Breast epithelium (tissue), 4 donors: ENCODE measurements around the gene MYBPC1. TPM values are rescaled to one million over a fixed set of nuclear protein-coding genes. Genes with fewer than 3 reads are reported as not detected.
"Not testable (repeated sequence)": the region's sequence is repeated elsewhere in the genome, so short reads cannot be mapped to it uniquely, and the experiment has no call there.

Experiments used
- DNase-seq, 2 donors: peaks; one replicate each; pipeline ENCODE4 v3.0.0-alpha.2; 2019; ENCODE audit warnings: low spot score in 2 of 2
- H3K27ac ChIP-seq, 2 donors: fragments of 200-600 bp; sonication (generic) in 1 of 2; one replicate each; pipeline ENCODE4 v1.5.1; 2016 to 2019; ENCODE audit warnings: mild to moderate bottlenecking in 1 of 2
- H3K27me3 ChIP-seq, 2 donors: fragments of 200-600 bp; sonication (generic) in 1 of 2; one replicate each; pipeline versions ENCODE4 v1.5.1 to v1.6.0; 2017 to 2019; ENCODE audit warnings: control low read depth in 1 of 2, mild to moderate bottlenecking in 1 of 2
- H3K36me3 ChIP-seq: fragments of 200-600 bp; one replicate; pipeline ENCODE4 v1.5.1; 2019
- H3K4me1 ChIP-seq, 2 donors: fragments of 200-600 bp; sonication (generic); one replicate each; pipeline ENCODE4 v1.5.1; 2016 to 2019; ENCODE audit warnings: control low read depth in 1 of 2
- H3K4me3 ChIP-seq, 3 donors: fragments of 200-600 bp; sonication (generic); 1 replicate in 2 of 3; 2 replicates in 1 of 3; pipeline ENCODE4 v1.5.1; 2016 to 2019; ENCODE audit warnings: mild to moderate bottlenecking in 3 of 3, moderate library complexity in 2 of 3
- H3K9me3 ChIP-seq, 2 donors: fragments of 200-600 bp; sonication (generic) in 1 of 2; one replicate each; pipeline ENCODE4 v1.5.1; 2016 to 2019; ENCODE audit warnings: control low read depth in 1 of 2
- CTCF ChIP-seq, 3 donors: fragments of 450-650 bp; IDR thresholded peaks; one replicate each; pipeline ENCODE4 v1.5.1; 2016 to 2017; ENCODE audit warnings: antibody characterized with exemption in 3 of 3, mild to moderate bottlenecking in 3 of 3, moderate library complexity in 3 of 3
- POLR2A ChIP-seq: fragments of 450-650 bp; IDR thresholded peaks from one replicate; pipeline ENCODE4 v1.6.1; 2016; ENCODE audit warnings: antibody characterized with exemption, mild to moderate bottlenecking, moderate library complexity
- POLR2AphosphoS5 ChIP-seq, 3 donors: sonication (generic); formaldehyde crosslinking; IDR thresholded peaks; one replicate each; pipeline ENCODE4 v1.6.1; 2017; ENCODE audit warnings: antibody characterized with exemption in 3 of 3
- intact Hi-C: fragments of 100-400 bp; cut with DNase I; formaldehyde crosslinking; loops from one replicate; pipeline ENCODE4 v1.15.1; 2023; ENCODE audit warnings: low total_unique reads
- total RNA-seq, 3 donors: library from RNA; depleted of rRNA; stranded (reverse); fragments of >200 nt; gene quantifications; one replicate each; pipeline ENCODE4 v1.1.0, GENCODE V29; 2016

MYBPC1 gene
- total RNA-seq: 100 to 1,000 TPM in 1 of 3 donors, 10 to 100 TPM in 1, under 1 TPM in 1; 0.64 to 395 (median 92.2) TPM

- DNase-seq: no peak
- Histone ChIP-seq H3K27me3 (no peaks in the 10 kb centered on the region), H3K4me3 (peak within 1 kb of the TSS in 1 of 3 donors; percentile 17), H3K36me3 (no peaks in the 10 kb centered on the region), H3K9me3 (no peaks in the 10 kb centered on the region), H3K4me1 (no peaks in the 10 kb centered on the region), H3K27ac (no peak within 1 kb of the TSS)
- intact Hi-C loops: no loop called here
- TF ChIP-seq POLR2A (no peak), POLR2AphosphoS5 (IDR thresholded peaks at IDR 0.05) (no peak), CTCF (IDR thresholded peaks at IDR 0.05) (no peak)
Observed at GRCh38 chr12:101594700-101595099, at the start of gene MYBPC1. Gene MYBPC1 (plus strand): TSS chr12:101594971. CDS start chr12:101595071, 100 bp downstream.

GRCh38 chr12:101551362-101552114 lies 43.2 kb upstream of the MYBPC1 start:
- DNase-seq: no peak
- TF ChIP-seq POLR2AphosphoS5 (IDR thresholded peaks at IDR 0.05): no peak
- TF ChIP-seq POLR2A: no peak
- TF ChIP-seq CTCF (IDR thresholded peaks at IDR 0.05): no peak
- H3K27me3 ChIP-seq: no peaks in the 10 kb centered on the region
- no peaks in the 10 kb centered on the region for H3K36me3 ChIP-seq
- H3K4me1 ChIP-seq: no peaks in the 10 kb centered on the region
- no peak overlapping the region for H3K4me3 ChIP-seq
- H3K9me3 ChIP-seq: peaks cover 0 to 6% of the 10 kb centered on the region in 2 donors
- intact Hi-C loops: no loop called here
- H3K27ac ChIP-seq: no peak overlapping the region

DNA sequence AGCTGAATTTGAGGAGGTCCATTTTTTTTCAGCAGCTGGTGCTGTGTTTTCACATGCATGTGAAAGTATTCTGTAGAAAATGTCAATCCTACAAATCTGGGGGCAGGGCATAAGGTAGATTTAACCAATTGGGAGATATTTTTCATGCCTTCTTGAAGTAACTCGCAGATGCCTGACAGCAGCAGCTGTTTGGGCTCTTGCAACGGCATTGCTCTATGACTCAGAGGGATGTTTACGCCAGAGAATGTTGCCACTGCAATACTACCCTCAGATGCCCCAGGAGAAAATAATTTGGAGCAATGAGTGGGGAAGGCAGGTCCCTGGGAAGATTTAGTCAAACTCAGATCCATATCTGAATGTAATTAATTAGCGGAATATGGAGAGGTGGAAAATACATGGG lies 42.5 kb upstream of the MYBPC1 start:
- TF ChIP-seq CTCF (IDR thresholded peaks at IDR 0.05): no peak
- no peak for TF ChIP-seq POLR2AphosphoS5 (IDR thresholded peaks at IDR 0.05)
- TF ChIP-seq POLR2A: no peak
- H3K9me3 ChIP-seq: peaks cover 0 to 6% of the 10 kb centered on the region in 2 donors
- H3K4me3 ChIP-seq: no peak overlapping the region
- no peak overlapping the region for H3K27ac ChIP-seq
- DNase-seq: no peak
- H3K27me3 ChIP-seq: no peaks in the 10 kb centered on the region
- H3K36me3 ChIP-seq: no peaks in the 10 kb centered on the region
- H3K4me1 ChIP-seq: no peaks in the 10 kb centered on the region
- intact Hi-C loops: no loop called here

- intact Hi-C loops: no loop called here
- no peaks in the 10 kb centered on the region for H3K9me3 ChIP-seq
Observed at GRCh38 chr12:101557094-101557493, 37.7 kb upstream of the MYBPC1 start.

DNA sequence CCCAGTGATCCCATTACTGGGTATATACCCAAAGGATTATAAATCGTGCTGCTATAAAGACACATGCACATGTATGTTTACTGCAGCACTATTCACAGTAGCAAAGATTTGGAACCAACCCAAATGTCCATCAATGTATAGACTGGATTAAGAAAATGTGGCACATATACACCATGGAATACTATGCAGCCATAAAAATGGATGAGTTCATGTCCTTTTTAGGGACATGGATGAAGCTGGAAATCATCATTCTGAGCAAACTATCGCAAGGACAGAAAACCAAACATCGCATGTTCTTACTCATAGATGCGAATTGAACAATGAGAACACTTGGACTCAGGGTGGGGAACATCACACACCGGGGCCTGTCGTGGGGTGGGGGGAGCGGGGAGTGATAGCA lies 36.0 kb upstream of the MYBPC1 start:
- H3K4me1 ChIP-seq, H3K27ac ChIP-seq, H3K9me3 ChIP-seq, H3K4me3 ChIP-seq, H3K27me3 ChIP-seq, intact Hi-C loops, DNase-seq, H3K36me3 ChIP-seq: not testable (repeated sequence)

More at GRCh38 chr12:101557094-101557493, 37.7 kb upstream of the MYBPC1 start:
- no peak for TF ChIP-seq POLR2AphosphoS5 (IDR thresholded peaks at IDR 0.05)
- no peak for TF ChIP-seq CTCF (IDR thresholded peaks at IDR 0.05)
- no peak for TF ChIP-seq POLR2A
- Histone ChIP-seq H3K27me3 (no peaks in the 10 kb centered on the region), H3K4me1 (no peaks in the 10 kb centered on the region), H3K27ac (no peak overlapping the region), H3K36me3 (no peaks in the 10 kb centered on the region), H3K4me3 (no peak overlapping the region)
- DNase-seq: no peak
